ENCODE data around the gene MGAT1.
"Not testable (repeated sequence)": the region's sequence is repeated elsewhere in the genome, so short reads cannot be mapped to it uniquely, and the experiment has no call there.

Gene MGAT1

DNA sequence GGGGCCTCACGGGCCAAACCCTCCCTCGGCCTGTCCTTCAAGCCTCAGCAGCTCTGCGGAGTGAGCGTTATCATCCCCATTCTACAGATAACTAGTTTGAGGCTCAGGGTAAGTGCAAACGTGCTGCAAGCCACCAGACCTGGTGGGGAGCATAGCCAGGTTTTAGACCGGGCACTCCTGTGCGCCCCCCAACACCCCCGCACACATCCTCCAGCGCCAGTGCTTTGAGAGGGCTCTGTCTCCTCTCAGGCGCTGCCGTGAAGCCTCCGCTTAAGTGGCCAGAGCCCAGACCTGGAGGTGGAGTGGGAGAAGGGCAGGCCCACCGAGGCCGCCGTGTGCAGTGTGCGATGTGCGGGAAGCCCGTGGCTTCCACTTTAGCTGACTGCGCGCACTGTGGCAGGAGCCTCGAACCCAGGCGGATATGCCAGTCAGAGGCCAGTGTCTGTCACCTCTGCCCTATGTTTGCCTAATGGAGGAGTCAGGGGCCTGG is 1.6 kb upstream of the MGAT1 start:
- peak in 1 of 2 donors; percentile 25 for DNase-seq (ENCODE audit: low read depth in 2 of 2)

DNA sequence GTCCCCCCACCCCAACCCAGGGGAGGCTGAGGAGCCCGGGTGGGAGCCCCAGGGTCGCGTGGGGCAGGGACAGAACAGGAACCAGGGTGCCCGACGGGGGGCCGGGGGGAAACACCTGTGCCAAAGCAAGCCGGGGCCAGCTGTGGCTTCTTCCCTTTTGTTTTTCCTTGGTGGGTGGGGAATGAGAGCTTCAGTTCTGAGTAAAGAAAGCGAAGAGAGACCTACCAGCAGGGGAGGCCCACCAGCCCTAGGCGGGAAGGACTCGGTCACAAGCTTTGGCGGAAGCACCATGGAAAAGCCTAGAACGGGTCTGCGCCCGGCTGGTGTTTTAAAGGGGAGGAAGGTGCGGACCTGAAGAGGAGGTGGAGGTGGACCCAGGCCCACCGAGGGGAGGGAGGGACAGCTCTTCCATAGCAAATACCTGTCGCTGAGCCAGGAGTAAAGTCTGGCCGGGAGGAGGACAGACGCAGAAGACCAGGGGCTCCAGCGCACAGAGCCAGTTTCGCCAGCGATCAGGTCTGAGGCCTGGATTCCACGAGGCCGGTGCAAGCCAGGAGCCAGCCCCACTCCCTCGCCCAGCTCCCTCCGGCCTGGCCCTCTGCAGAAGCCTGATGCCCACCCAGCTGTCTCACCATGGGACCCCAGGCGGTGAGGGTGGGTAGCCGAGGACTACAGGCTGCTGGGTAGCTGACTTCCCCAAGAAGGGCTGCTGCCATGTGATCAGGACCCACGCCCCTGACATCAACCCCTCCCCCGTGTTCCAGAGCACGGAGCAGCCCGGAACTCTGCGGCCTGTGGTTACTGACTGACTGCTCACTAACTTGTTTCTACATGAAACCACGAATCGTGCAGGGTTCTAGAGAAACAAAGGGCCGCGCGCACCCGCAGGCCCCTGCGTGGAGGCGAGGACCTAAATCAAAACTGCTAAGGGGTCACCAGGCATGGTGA is 849 bp upstream of the MGAT1 start:
- peak; percentile 79 for DNase-seq (ENCODE audit: low read depth in 2 of 2)

DNA sequence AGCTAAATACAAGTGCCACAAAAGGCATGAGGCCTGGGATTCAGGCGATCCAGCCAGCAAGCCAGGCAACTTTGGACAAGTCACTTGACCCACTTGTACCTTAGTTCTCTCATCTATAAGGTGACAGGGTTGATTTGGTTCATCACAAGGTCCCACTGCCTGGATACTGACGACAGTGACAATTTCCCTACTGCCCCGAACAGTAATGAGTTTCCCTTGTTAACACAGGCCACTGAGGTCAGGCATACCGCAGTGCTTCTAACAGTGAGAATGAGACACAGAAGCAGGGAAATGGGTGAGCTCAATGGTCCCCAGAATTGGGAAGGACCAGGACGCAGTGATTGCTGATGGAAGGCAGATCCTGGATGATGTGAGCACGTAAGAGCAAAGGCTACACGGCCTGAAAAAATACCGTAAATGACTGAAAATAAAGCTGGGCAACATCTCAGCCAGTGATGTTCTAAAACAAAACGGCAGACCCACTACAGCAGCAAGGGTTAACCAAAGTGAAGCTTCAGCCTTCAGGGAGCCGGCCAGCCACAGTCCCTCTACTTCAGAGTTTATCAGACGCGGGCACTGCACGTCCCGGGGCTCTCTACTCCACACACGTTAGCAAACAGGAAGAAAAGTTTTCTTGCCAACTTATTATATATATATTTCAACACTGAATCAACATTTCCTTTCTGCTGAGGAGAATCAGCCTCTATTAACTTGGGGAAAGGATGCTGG is 846 bp downstream of the MGAT1 start:
- DNase-seq (ENCODE audit: low read depth in 2 of 2), result no peak

DNA sequence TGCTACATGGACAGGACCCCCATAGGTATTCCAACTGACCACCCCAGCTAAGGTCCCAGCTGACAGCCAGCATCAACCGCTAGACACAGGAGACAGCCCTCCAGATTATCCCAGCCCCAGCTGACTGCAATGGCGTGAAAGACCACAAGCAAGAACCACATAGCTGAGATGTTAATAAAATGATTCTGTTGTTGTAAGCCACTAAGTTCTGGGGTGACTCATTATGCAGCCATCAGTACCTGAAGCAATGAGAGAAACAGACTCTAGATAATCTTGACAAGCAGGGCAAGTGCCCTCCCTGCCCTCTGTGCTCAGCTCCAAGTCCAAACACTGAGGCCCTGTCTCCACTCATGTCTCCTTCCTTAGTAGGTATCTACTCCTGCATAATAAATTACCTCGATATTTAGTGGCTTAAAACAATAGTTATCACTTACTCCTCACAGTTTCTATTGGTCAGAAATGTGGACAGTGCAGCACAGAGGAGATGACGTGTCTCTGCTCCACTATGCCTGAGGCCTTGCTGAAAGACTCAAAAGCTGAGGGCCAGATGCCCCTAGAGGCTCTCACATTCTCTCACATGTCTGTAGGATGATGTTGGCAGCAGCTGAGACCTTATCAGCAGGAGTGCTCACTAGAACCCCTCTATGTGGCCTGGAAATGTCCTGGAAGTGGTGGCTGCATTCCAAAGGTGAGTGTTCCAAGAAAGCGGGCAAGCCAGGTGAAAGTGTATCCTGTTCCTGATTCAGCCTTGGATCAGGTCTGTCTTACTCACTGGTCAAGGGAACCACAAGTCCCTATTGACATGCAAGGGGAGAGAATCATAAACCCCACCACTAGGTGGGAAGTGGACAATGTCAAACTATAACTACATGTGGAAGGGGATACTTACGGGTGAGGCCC is 2.5 kb downstream of the MGAT1 start:
- no peak for DNase-seq (ENCODE audit: low read depth in 2 of 2)

DNA sequence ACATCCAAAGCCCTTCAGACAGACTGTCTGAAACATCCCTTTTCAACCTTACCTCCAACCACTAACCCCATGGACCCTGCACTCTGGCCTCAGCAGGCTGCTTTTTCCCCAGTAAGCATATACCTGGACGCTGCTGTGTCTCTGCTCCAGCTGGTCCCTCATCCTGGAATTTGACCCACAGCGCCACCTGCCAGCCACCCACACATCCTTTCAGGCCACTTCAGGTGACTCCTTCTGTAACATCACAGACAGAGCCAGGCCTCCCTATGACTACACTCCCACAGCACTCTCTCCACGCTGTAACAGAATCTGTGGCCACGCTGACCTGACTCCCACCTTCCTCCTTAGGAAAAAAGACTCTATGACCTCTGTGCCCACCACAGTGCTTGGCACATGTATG is 3.4 kb downstream of the MGAT1 start:
- no peak for DNase-seq (ENCODE audit: low read depth in 2 of 2)

DNA sequence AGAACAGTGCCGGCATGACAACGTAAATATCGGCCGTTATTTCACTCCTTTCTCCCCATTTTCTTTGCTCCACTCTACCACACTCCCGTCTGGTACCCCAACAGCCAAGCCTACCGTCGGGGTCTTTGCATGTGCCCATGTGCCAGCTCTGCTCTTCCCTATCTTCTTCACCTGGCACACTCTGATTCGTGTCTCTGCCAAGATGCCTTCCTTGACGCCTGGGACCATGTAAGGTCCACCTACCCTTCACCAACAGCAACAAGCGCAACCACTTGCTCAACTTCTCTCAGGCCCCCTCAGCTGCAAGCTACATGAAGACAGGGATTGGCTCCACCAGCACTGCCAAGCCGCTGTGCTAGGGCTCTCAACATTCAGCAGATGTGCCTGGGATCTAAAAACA is 4.4 kb downstream of the MGAT1 start:
- DNase-seq (ENCODE audit: low read depth in 2 of 2), result no peak

DNA sequence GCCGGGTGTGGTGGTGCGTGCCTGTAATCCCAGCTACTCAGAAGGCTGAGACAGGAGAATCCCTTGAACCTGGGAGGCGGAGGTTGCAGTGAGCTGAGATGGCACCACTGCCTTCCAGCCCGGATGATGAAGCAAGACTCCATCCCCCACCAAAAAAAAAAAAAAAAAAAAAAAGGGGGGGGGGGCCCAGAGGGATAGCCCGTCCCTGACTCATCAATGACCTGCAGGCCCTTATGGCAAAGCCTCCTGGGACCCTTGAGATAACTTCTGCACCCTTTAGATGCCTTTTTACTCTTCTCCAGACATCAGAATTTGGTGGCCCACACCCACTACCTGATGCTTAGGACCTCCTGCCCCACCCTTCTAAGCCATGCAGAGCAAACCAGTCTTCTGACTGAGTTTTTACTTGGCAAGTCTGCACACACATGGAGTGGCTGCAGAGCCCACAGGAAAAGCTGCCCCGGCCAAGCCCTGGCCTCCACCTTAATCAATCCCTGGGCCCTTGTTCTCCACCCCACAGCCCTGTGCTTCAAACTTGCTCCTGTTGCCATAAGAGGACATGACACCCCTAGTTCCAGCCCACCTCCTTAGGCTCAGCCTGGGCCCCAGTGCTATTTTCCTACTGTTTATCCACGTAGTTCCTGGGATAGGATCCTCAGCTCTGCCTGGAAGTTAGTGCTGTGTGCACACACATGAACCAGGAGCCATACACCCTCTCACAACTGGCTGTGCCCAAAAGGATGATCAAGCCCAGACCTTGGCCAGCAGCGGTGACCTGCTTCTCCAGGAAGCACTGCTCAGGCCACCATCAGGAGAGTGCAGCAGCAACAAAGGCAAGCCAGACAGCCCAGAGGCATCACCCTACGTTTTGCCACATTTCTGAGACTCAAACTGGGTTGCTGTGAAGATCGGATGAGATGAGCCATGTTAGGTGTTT is 5.1 kb downstream of the MGAT1 start:
- no peak for DNase-seq (ENCODE audit: low read depth in 2 of 2)

DNA sequence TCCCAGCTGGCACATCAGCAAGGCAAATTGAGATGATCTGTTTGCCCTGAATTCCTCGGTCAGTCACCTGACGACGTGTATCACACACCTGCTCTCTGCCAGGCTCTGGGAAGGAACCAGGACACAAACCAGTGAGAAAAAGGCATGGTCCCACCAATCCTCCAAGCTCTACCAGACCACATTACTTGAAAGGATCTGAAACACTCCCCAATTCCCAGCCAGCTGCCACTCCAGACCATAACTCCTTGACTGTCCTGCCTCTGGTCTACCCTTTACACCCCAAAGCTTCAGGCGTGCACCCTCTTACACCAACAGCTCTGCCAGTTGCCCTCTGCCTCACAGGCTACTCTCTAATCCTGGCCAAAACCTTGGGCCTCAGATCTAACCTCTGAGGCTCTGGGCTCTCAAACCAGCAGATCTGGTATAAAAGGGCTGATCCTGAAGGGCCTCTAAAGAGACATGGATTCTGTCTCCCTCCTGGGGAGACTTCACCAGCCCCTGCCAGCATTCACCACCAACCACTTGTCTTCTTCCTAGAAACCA is 6.8 kb downstream of the MGAT1 start:
- no peak for DNase-seq (ENCODE audit: low read depth in 2 of 2)

DNA sequence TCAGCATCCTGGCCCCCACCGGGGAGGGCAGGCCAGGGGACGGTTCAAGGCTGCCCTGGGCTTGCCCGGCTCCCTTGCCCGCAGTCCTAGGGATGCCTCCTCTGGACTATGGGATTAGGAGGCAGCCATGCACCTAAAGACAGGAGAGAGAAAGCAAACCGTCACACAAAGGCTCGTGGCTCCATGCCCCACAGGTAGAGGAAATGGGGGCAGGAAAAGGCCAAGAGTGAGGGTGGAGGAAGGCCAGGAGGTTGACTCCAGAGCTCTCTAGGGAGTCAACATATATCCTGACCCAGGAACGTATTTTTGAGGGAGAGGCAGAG is 9.7 kb downstream of the MGAT1 start:
- DNase-seq (ENCODE audit: low read depth in 2 of 2), result no peak

DNA sequence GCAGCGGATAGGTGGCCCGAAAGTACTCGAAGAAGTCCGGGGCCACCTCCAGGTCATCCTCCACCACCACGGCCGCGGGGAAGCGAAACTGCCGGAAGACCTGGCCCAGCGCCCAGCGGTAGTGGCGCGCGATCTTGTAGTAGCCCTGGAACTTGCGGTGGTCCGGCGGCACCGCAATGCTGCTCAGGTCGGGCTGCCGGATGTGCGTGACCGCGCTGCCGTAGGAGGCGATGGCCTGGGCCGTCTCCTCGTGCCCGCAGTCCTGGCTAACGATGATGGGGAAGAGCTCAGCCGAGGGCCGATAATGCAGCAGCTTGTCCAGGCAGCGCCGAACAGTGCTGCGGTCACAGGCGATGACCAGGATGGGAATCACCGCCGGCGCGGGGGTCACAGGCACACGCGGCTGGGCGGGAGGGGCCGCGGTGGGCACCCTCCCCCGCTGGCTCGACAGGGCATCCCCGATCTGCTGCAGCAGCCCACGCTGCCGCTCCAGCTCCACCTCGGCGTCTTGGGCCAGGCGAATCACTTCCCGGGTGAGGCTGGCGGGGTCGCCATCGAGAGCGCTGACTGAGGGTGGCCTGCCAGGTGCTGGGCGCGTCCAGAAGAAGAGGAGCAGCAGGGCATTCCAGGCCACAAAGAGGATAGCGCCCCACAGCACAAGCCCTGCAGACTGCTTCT is 10.2 kb downstream of the MGAT1 start:
- DNase-seq (ENCODE audit: low read depth in 2 of 2), result no peak

DNA sequence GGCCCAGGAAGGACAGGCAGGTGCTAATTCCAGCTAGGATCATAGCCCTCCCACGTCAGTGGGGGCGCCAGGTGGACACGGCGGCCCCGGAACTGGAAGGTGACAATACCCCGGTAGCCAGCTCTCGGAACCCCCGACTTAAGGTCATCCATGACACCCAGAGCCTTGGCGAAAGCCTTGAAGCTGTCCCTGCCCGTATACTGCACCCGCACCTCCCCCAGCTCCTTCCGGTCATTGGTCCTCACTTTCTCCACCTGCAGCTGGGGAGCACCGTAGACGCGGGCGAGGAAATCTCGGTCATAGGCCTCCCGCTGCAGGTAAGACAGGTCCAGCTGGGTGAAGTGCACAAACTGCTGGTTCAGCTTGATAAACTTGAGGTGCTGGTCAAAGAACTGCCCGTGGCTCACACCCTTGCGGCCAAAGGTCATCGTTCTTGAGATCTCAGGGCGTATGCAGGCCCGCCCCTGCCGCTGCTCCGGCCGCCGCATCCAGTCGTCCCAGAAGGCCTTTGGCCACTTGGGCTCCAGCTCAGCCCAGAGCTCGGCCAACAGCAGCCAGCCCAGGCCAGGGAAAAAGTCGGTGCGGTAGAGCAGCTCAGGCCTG is 10.9 kb downstream of the MGAT1 start:
- DNase-seq (ENCODE audit: low read depth in 2 of 2), result no peak

DNA sequence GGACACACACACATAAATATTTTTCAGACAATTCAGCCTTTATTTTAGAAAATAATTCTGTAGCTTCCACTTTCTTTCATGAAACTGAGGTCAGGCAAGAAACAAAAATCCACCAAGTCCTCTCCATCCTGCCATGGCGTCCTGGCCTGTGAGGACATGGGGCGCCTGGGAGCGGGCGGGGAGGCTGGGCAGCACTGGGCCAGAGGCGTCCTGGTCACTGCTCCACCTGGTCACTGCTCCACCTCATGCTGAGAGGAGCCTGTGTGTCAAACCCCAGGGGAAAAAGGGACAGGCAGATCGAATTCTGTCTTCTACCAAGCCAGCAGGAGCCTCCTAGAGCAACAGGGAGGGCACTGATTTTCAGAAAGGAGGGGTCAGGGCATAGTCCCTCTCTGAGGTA is 12.1 kb downstream of the MGAT1 start:
- DNase-seq (ENCODE audit: low read depth in 2 of 2), result no peak

DNA sequence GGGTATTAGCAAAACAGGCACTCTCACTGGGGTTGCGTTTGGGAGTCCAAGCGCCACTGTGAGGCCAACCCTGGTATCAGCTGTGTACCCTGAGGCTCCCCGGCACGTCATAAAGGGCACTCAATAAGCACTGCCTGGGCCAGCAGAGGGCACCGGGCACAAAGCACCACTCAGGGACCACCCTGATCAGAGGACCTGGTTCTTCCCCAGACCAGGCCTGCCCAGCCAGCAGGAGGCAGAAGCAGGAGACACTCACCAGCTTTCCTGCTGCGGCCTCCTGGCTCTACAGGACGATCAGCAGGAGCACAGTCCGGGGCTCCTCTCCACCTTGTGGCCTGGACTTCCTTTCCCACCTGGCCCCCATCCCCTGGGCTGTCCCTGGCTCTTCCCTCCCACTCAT is 12.6 kb downstream of the MGAT1 start:
- no peak for DNase-seq (ENCODE audit: low read depth in 2 of 2)

DNA sequence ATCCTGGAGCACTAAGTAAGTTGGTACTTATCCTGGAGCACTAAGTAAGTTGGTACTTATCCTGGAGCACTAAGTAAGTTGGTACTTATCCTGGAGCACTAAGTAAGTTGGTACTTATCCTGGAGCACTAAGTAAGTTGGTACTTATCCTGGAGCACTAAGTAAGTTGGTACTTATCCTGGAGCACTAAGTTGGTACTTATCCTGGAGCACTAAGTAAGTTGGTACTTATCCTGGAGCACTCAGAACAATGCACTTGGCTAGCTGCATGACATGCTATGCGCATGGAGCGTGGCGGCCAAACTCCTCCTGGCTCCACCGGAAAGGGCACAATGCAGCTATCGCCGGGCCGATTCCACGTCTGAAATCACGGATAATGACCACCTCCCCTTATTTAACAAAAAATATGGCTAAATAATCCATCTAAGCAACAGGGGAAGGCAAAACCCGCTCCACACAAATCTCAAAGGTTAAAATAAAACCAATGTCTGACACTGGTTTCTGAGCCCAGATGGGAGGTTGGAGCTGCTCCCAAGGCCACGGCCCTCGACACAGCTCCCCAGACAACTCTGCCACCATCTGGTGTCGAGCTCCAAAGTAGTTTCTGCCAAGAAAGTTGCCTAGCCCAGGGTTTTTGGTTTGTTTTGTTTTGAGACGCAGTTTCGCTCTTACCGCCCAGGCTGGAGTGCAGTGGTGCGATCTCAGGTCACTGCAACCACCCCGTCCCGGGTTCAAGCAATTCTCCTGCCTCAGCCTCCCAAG is 13.8 kb downstream of the MGAT1 start:
- DNase-seq (ENCODE audit: low read depth in 2 of 2), result not testable (repeated sequence)

DNA sequence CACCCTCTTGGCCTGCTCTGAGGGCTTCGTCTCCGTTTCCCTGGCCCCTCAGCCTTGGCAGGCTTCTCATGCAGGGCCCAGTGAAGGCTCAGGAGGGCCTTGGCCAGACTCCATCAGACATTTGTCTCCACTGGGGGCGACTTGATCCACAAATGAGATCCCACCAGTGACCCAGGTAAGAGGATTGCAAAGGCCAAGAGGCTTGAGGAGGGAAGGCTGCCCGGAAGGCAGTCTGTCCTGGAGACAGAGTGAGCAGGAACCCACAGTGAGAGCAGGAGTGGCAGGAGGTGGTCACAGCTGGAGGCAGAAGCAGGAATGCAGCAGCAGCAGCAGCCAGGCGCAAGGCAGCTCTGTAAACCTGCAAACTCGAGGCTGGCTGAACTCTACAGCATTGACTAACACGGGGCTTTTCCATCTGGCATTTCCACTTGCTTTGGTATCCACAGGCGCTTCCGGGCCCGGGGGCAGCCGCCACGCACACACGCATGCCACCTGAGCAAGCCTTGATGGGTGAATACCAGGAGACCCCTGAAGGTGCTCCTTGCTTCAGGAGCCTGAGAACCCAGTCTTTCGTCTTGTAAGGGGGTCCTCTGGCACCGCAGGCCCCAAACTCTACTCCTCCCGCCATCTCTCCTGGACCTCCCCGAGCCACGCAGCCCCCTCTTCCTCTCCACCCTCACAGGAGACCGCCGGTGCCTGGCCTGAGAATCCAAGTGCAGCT is 14.7 kb downstream of the MGAT1 start:
- no peak for DNase-seq (ENCODE audit: low read depth in 2 of 2)

DNA sequence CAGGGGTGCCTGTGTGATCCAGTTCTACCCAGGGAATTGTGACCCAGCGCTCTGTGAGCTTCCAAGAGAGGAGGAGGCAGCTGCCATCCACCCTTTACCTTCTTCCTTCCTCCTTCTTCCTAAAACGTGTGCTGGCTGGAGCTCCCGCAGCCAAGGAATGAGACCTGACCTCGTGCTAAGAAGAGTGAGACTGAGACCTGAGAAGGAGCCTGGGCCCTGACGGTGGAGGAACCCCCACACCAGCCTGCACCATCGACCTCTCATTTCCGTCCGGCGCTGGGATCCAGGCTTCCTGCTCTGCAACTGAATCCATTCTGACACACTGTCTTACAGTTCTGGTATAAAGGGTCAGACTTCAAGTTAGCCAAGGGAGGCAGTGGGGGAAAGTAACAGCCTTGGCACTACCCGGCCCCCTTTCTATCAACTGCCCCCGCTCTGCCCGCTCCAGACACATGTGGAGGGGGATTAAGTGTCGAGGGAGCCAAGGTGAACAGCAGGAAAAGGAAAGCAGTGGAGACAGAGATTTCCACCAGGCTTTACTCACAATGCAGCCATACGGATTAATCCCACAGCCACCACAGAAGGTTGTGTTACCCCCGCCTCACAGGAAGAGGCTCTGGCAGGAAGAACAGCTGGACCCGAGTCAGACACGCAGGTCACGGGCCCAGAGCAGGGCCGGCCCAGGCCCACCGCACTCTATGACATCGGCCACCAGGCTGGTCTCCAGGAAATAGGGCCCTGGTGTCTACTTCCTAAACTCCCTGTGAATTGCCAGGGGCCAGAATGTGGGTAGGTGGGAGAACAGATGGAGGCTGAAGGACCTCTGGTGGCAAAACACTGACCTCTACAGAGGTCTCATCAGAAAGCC is 15.8 kb downstream of the MGAT1 start:
- no peak for DNase-seq (ENCODE audit: low read depth in 2 of 2)

DNA sequence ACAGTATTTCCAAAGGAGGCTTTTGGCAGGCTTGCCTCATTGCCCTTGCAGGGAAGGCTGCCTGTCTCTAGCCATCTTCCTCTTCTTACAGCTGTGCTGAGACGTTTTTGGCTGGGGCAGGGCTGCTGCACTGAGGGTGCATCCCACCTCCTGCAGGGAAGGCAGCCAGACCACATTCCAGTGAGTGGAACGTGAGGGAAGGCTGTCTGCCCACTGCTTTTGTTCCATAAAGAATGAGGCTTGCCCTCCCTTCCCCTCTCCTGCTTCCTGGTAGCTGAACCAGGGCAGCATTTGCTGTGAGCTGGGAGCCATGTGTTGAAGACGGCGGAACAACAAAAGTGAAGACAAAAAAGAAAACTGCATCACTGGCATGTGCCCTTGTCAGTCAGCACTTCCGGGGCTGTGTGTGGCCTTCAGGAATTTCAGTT is 16.8 kb downstream of the MGAT1 start:
- DNase-seq (ENCODE audit: low read depth in 2 of 2), result no peak

All from stimulated activated CD8-positive, alpha-beta memory T cell treated with anti-CD3 and anti-CD28 coated beads, Interleukin-2, amount 100 ng/mL, for 48 hours (primary cell).